Trophoblast cell (in vitro differentiated cells and primary cell): ENCODE measurements around the gene KLHL36.

Source experiments
- DNase-seq, 2 donors: peaks; one replicate each; pipeline ENCODE4 v3.0.0-alpha.2; 2016
- H2AFZ ChIP-seq: 2 replicates; pipeline ENCODE4 v1.6.1; 2013; ENCODE audit warnings: low read length, moderate library complexity, mild to moderate bottlenecking; ENCODE audit not compliant: insufficient read depth, poor library complexity
- H2AK5ac ChIP-seq: 2 replicates; pipeline ENCODE4 v1.6.1; 2013; ENCODE audit warnings: mild to moderate bottlenecking, low read length
- H2BK120ac ChIP-seq: 2 replicates; pipeline ENCODE4 v1.6.1; 2013; ENCODE audit warnings: low read length, mild to moderate bottlenecking, moderate library complexity; ENCODE audit not compliant: insufficient read depth, poor library complexity
- H2BK12ac ChIP-seq: 2 replicates; pipeline ENCODE4 v1.6.1; 2013; ENCODE audit warnings: mild to moderate bottlenecking, low read length, moderate library complexity
- H2BK5ac ChIP-seq: 2 replicates; pipeline ENCODE4 v1.6.1; 2013; ENCODE audit warnings: low read length, low read depth, moderate library complexity, mild to moderate bottlenecking; ENCODE audit not compliant: poor library complexity
- H3K14ac ChIP-seq: 2 replicates; pipeline ENCODE4 v1.6.1; 2013; ENCODE audit warnings: mild to moderate bottlenecking, low read length
- H3K18ac ChIP-seq: 2 replicates; pipeline ENCODE4 v1.6.1; 2013; ENCODE audit warnings: mild to moderate bottlenecking, low read length
- H3K23ac ChIP-seq: 2 replicates; pipeline ENCODE4 v1.6.1; 2013; ENCODE audit warnings: low read length
- H3K27ac ChIP-seq: 2 replicates; pipeline ENCODE4 v1.5.1; 2013; ENCODE audit warnings: low read depth, mild to moderate bottlenecking, inconsistent platforms, low read length, moderate library complexity
- H3K27me3 ChIP-seq: 2 replicates; pipeline ENCODE4 v1.6.1; 2013; ENCODE audit warnings: inconsistent platforms, mild to moderate bottlenecking, low read length, moderate library complexity; ENCODE audit not compliant: insufficient read depth
- H3K36me3 ChIP-seq, 2 experiments: 1 replicate in 1 of 2; 2 replicates in 1 of 2; pipeline ENCODE4 v1.6.1; 2013; ENCODE audit warnings: low read length in 2 of 2, mild to moderate bottlenecking in 2 of 2, moderate library complexity in 1 of 2; ENCODE audit not compliant: insufficient read depth in 2 of 2, control insufficient read depth in 1 of 2
- H3K4ac ChIP-seq: 2 replicates; pipeline ENCODE4 v1.6.1; 2013; ENCODE audit warnings: low read depth, mild to moderate bottlenecking, low read length, moderate library complexity
- H3K4me1 ChIP-seq, 2 experiments: 1 replicate in 1 of 2; 2 replicates in 1 of 2; pipeline ENCODE4 v1.6.1; 2013; ENCODE audit warnings: low read length in 2 of 2, mild to moderate bottlenecking in 2 of 2, moderate library complexity in 1 of 2; ENCODE audit not compliant: insufficient read depth in 2 of 2, control insufficient read depth in 1 of 2
- H3K4me2 ChIP-seq: 2 replicates; pipeline ENCODE4 v1.6.1; 2013; ENCODE audit warnings: inconsistent platforms, mild to moderate bottlenecking, low read length, moderate library complexity
- H3K4me3 ChIP-seq: 2 replicates; pipeline ENCODE4 v1.5.1; 2013; ENCODE audit warnings: mild to moderate bottlenecking, low read depth, low read length, inconsistent platforms
- H3K79me1 ChIP-seq: one replicate; pipeline ENCODE4 v1.6.1; 2013; ENCODE audit warnings: low read length
- H3K79me2 ChIP-seq: 2 replicates; pipeline ENCODE4 v1.6.1; 2013; ENCODE audit warnings: low read length, mild to moderate bottlenecking; ENCODE audit not compliant: control insufficient read depth, insufficient read depth, poor library complexity
- H3K9ac ChIP-seq: 2 replicates; pipeline ENCODE4 v1.6.1; 2013; ENCODE audit warnings: mild to moderate bottlenecking, low read length
- H3K9me3 ChIP-seq: 2 replicates; pipeline ENCODE4 v1.6.1; 2013; ENCODE audit warnings: low read depth, mild to moderate bottlenecking, control low read depth, inconsistent platforms, low read length; ENCODE audit not compliant: insufficient read depth
- H4K12ac ChIP-seq: 2 replicates; pipeline ENCODE4 v1.6.1; 2013; ENCODE audit warnings: low read depth, mild to moderate bottlenecking, low read length, moderate library complexity
- H4K8ac ChIP-seq: 2 replicates; pipeline ENCODE4 v1.6.1; 2013; ENCODE audit warnings: low read depth, mild to moderate bottlenecking, low read length, moderate library complexity
- H4K91ac ChIP-seq: one replicate; pipeline ENCODE4 v1.6.1; 2013; ENCODE audit warnings: low read depth, mild to moderate bottlenecking, low read length, moderate library complexity
- WGBS: extraction: QIAGEN DNeasy Blood & Tissue Kit; methylation state at CpG from one replicate; pipeline ENCODE4 v1.1.7; 2013; ENCODE audit warnings: missing lambda C conversion rate; ENCODE audit not compliant: insufficient read length, insufficient coverage; ENCODE audit errors: extremely low coverage; 5-methylcytosine and 5-hydroxymethylcytosine counted together

KLHL36 gene

DNA sequence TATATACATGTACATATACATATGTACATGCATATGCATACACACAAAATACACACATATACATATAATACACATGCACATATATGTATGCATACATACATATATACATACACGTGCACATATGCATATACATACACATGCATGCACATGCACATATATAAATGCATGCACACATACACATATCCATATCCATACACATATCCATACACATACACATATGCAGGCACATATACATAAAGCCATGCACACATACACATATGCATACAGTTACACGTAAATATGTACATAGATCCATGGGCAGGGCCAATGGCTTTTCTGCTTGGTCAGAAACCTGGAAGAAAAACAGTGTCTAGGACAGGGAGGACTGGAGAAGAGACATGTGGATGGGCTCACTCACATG is 27.6 kb downstream of the KLHL36 start:
- H3K4me3 ChIP-seq = no peak overlapping the region
- H2BK120ac ChIP-seq = no peak overlapping the region
- no peaks in the 10 kb centered on the region for H3K79me2 ChIP-seq
- no peak overlapping the region for H3K27ac ChIP-seq
- no peak overlapping the region for H3K18ac ChIP-seq
- H3K4me1 ChIP-seq = no peaks in the 10 kb centered on the region
- H4K8ac ChIP-seq = no peak overlapping the region
- H3K27me3 ChIP-seq = no peaks in the 10 kb centered on the region
- H2AK5ac ChIP-seq = no peak overlapping the region
- no peak overlapping the region for H3K23ac ChIP-seq
- no peak overlapping the region for H4K12ac ChIP-seq
- no peak overlapping the region for H3K9ac ChIP-seq
- no peak overlapping the region for H2BK5ac ChIP-seq
- no CpG with 5 or more reads among the region's 2 CpGs for WGBS
- H3K4me2 ChIP-seq = no peak overlapping the region
- no peak overlapping the region for H2AFZ ChIP-seq
- H3K9me3 ChIP-seq = no peaks in the 10 kb centered on the region
- no peaks in the 10 kb centered on the region for H3K79me1 ChIP-seq
- H4K91ac ChIP-seq = no peak overlapping the region
- no peak for DNase-seq
- H3K4ac ChIP-seq = no peak overlapping the region
- no peak overlapping the region for H2BK12ac ChIP-seq
- no peaks in the 10 kb centered on the region for H3K36me3 ChIP-seq
- no peak overlapping the region for H3K14ac ChIP-seq

DNA sequence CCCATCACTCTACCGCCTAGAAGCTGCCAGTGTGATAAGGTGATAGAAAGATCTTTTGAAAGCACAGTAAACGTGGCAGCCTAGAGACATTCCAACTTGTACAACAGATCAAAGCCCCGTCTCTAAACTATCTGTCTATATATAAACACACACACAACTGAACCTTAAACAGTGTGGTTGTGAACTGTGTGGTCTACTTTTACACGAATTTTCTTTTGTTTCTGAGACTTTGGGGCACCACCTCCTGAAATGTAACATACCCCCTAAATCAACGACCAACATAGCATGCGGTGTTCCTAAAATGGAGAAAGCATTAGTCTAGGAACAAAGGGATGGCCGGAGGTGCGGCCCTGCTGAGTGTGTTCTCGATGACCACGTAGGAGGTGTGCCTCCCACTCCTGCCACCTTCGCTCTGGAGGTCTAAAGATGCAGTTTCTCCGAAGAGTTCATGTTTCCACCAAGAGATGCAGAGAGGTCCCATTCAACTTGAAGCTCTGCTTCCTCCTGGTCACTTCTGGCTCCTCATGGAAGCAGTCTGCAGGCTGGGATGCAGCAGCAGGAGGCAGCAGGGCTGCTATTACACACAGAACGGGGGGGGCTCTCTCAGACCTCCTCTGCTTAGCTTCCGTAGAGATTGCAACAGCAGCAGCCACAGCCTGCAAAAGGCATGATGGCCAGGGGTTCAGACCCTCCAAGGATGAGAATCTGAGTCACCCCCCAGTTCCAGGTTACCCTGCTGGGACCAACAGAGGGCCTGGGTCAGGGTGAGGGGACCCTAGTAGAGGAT is 28.9 kb downstream of the KLHL36 start:
- H3K4me3 ChIP-seq = no peak overlapping the region
- H3K79me1 ChIP-seq = no peaks in the 10 kb centered on the region
- H3K4me2 ChIP-seq = no peak overlapping the region
- no peak overlapping the region for H3K14ac ChIP-seq
- no peak overlapping the region for H2BK5ac ChIP-seq
- no peak overlapping the region for H4K8ac ChIP-seq
- no peak for DNase-seq
- no peaks in the 10 kb centered on the region for H3K27me3 ChIP-seq
- H3K9ac ChIP-seq = no peak overlapping the region
- no peak overlapping the region for H4K12ac ChIP-seq
- no peaks in the 10 kb centered on the region for H3K36me3 ChIP-seq
- H3K27ac ChIP-seq = no peak overlapping the region
- no peaks in the 10 kb centered on the region for H3K9me3 ChIP-seq
- WGBS = no CpG with 5 or more reads among the region's 14 CpGs
- H3K4me1 ChIP-seq = no peaks in the 10 kb centered on the region
- no peaks in the 10 kb centered on the region for H3K79me2 ChIP-seq
- H3K4ac ChIP-seq = no peak overlapping the region
- no peak overlapping the region for H2AFZ ChIP-seq
- H4K91ac ChIP-seq = no peak overlapping the region
- no peak overlapping the region for H3K18ac ChIP-seq
- no peak overlapping the region for H2AK5ac ChIP-seq
- H2BK12ac ChIP-seq = no peak overlapping the region
- H2BK120ac ChIP-seq = no peak overlapping the region
- H3K23ac ChIP-seq = no peak overlapping the region

DNA sequence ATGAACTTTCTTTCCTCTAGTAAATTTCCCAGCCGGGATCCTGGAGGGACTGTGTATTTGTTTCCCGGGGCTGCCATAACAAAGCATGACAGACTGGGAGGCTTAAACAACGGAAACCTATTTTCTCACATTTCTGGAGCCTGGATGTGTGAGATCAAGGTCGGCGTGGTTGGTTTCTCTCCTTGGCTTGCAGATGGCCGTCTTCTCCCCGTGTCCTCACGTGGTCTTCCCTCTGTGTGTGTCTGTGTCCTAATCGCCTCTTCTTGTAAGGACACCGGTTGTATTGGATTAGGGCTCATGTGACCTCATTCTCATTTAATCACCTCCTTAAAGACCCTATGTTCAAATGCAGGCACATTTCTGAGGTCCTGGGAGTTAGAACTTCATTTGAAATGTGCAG is 29.5 kb downstream of the KLHL36 start:
- Histone ChIP-seq H3K79me2 (no peaks in the 10 kb centered on the region), H2BK5ac (no peak overlapping the region), H4K12ac (no peak overlapping the region), H3K14ac (no peak overlapping the region), H3K4ac (no peak overlapping the region), H3K4me2 (no peak overlapping the region), H4K8ac (no peak overlapping the region), H3K27ac (no peak overlapping the region), H3K4me3 (no peak overlapping the region), H3K27me3 (no peaks in the 10 kb centered on the region), H3K9ac (no peak overlapping the region), H2AFZ (no peak overlapping the region), H4K91ac (no peak overlapping the region), H3K4me1 (no peaks in the 10 kb centered on the region), H3K9me3 (no peaks in the 10 kb centered on the region), H3K36me3 (no peaks in the 10 kb centered on the region), H3K79me1 (no peaks in the 10 kb centered on the region), H3K18ac (no peak overlapping the region), H2BK120ac (no peak overlapping the region), H2AK5ac (no peak overlapping the region), H3K23ac (no peak overlapping the region), H2BK12ac (no peak overlapping the region)
- WGBS = no CpG with 5 or more reads among the region's 10 CpGs
- no peak for DNase-seq

DNA sequence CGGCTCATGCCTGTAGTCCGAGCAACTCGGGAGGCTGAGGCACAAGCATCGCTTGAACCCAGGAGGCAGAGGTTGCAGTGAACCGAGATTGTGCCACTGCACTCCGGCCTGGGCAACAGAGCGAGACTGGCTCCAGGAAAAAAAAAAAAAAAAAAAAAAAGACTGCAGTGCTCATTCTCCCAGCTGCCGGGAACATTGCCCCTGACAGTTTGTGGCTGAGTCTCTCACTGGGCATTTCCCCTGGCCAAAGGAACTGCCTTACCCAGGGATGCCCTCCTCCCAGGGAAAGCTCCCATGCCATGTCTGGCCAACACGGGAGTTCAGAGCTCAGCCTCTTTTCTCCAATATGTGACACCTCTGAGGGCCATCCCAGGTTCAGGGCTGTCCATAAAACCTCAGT is 30.2 kb downstream of the KLHL36 start:
- Histone ChIP-seq H3K9ac (no peak overlapping the region), H3K4me1 (no peaks in the 10 kb centered on the region), H3K27ac (no peak overlapping the region), H2BK5ac (no peak overlapping the region), H2AFZ (no peak overlapping the region), H3K18ac (no peak overlapping the region), H3K4ac (no peak overlapping the region), H3K4me2 (no peak overlapping the region), H3K23ac (no peak overlapping the region), H3K79me1 (no peaks in the 10 kb centered on the region), H4K8ac (no peak overlapping the region), H4K12ac (no peak overlapping the region), H2AK5ac (no peak overlapping the region), H3K9me3 (no peaks in the 10 kb centered on the region), H2BK120ac (no peak overlapping the region), H3K4me3 (no peak overlapping the region), H3K27me3 (no peaks in the 10 kb centered on the region), H2BK12ac (no peak overlapping the region), H3K14ac (no peak overlapping the region), H3K36me3 (no peaks in the 10 kb centered on the region), H4K91ac (no peak overlapping the region), H3K79me2 (no peaks in the 10 kb centered on the region)
- no CpG with 5 or more reads among the region's 9 CpGs for WGBS
- DNase-seq = no peak
